AG10803 (cell line): Measurements from ENCODE around the gene NHLH1.

Experiments used
- DNase-seq: peaks from one replicate; pipeline ENCODE4 v3.0.0; 2010; ENCODE audit warnings: low read depth
- H3K4me3 ChIP-seq: 2 replicates; pipeline ENCODE4 v1.5.1; 2011; ENCODE audit warnings: mild to moderate bottlenecking, low read length, control low read depth
- TF ChIP-seq, protein P1 (sequence below): conservative IDR thresholded peaks from 2 replicates; pipeline ENCODE4 v1.5.1; 2011; ENCODE audit warnings: mild to moderate bottlenecking, low read length, control low read depth, inconsistent platforms

NHLH1 gene

DNA sequence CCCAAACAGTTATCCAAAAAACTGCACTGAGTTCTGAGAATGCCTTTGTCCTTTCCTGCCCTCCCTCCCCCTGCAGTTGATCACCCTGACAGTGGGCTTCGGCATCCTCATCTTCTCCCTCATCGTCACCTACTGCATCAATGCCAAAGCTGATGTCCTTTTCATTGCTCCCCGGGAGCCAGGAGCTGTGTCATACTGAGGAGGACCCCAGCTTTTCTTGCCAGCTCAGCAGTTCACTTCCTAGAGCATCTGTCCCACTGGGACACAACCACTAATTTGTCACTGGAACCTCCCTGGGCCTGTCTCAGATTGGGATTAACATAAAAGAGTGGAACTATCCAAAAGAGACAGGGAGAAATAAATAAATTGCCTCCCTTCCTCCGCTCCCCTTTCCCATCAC is 8.8 kb upstream of the NHLH1 start:
- TF ChIP-seq, protein P1, sequence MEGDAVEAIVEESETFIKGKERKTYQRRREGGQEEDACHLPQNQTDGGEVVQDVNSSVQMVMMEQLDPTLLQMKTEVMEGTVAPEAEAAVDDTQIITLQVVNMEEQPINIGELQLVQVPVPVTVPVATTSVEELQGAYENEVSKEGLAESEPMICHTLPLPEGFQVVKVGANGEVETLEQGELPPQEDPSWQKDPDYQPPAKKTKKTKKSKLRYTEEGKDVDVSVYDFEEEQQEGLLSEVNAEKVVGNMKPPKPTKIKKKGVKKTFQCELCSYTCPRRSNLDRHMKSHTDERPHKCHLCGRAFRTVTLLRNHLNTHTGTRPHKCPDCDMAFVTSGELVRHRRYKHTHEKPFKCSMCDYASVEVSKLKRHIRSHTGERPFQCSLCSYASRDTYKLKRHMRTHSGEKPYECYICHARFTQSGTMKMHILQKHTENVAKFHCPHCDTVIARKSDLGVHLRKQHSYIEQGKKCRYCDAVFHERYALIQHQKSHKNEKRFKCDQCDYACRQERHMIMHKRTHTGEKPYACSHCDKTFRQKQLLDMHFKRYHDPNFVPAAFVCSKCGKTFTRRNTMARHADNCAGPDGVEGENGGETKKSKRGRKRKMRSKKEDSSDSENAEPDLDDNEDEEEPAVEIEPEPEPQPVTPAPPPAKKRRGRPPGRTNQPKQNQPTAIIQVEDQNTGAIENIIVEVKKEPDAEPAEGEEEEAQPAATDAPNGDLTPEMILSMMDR: no peak
- H3K4me3 ChIP-seq: no peak overlapping the region
- no peak for DNase-seq

DNA sequence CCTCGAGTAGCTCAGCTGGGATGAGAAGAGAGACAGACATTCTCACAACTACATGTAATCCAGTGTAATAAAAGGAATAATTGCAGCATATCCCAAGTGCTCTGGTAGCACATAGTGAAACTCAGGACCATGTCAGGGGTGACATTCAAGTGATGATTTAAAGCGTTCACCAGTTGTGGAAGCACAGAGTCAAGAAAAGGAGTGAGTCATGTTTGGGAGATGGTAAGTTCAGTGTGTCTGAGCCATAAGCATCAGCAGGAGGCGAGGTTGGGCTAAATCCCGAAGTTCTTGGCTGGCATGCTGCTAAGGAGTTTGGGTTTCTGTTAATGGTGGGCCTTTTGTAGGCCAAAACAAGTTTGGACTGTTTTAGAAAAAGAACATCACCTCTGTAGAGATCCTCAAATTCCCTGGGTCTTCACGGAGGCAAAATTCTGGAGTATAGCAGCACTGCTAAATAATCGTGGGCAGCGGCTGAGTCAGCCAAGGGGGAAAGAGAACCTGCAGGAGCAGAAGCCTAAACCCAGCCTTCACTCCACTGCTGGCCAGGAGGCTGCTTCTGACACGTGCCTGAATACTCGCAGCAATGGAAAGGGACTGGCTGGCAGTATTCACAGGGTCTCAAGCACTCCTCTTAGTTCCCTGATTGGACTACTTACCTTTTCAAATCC is 7.2 kb upstream of the NHLH1 start:
- no peak for DNase-seq
- no peak overlapping the region for H3K4me3 ChIP-seq

DNA sequence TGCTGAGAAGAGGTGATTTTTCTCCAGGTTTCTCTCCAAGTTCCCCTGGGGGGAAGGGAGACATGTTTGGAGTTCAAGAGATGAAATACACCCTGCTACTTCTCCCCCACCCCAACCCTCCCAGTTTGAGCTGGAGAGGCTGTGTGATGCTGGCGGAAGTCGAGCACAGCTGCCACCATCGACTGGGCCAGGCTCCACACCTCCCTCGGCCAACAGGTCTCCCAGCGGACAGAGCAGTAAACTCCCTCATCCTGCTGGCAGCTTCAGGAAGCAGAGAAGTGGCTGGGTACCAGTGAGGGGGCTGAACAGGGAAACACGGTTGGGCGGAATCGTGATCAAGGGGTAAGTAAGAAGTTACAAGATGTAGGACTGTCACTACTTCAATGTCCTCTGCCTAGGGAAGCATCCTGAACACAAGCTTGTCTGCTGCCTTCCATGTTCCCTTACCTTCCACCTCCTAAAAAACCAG is 6.6 kb upstream of the NHLH1 start:
- DNase-seq: no peak
- no peak overlapping the region for H3K4me3 ChIP-seq
- TF ChIP-seq, protein P1: no peak

More for the DNA sequence above, 7.2 kb upstream of the NHLH1 start:
- TF ChIP-seq, protein P1: no peak

DNA sequence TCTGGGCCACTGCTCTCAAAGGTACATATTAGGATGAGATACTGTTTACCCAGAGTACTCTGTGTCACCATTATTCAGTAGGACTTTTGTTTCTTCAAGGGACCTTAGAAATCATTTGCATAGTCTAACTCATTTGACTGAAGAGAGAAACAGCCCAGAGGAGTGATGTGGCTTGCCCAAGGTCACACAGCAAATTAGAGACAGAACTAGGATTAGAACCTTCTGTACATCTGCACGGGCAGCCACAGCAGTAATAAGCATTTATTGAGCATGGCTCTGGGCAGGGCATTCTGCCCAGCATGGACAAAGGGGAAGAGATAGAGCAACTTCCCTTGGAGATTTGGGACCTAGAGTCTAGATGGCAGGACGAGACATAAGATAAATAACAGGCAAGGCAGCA is 5.7 kb upstream of the NHLH1 start:
- H3K4me3 ChIP-seq: no peak overlapping the region
- TF ChIP-seq, protein P1: no peak
- DNase-seq: no peak

DNA sequence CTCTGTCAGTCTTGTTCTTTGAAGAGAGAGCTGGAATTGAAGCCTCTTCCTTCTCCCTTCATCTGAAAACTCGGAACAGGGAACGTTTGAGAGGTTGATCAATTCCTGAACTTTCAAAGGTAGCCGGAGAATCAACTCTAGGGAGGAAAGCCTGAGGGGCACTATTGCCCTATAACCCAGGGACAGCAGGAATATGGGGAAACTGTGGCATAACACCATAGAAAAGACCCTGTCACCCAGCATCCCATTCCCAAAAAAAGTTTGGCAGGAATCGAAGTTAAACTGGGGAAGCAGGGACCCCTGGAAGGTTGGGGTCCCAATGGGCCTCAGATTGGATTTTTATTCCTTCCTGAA is 5.1 kb upstream of the NHLH1 start:
- TF ChIP-seq, protein P1: no peak

DNA sequence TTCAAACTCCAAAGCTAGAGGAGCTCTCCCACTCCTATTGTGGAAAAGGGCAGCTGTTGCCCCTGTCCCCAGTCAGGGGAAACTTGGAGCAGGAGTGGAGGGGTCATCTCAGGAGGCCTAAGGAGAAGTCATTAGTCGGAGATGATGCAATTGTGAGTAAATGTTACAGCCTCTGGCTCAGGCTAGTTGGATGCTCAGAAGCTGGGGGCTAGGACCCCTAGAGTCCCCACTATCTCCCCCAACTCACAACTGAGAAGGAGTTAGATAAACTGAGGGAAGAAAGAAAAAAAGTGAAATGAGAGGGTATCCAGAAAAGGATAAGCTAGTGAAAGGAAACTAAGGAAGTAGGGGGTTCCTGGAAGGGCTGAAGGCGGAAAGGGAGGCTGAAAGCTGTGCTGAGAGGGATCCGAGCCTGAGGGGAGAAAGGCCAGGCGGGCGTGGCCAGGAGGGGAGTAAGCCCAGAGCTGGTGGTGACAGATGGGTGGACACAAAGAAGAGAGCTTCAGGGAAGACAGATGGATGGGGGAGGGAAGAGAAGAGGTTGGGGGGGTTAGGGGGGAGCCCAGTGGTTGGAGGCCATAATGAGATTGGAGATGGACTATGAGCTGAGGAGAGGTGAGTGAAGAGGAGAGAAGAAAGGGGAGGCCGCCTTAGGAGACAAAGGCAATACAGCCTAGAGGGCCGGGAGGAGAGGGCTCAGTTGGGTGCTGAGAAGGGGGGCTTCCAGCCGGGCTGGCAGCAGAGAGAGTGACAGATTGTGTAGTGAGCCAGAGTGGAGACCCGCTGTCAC is 4.5 kb upstream of the NHLH1 start:
- TF ChIP-seq, protein P1: no peak
- no peak overlapping the region for H3K4me3 ChIP-seq
- peak; percentile 18 for DNase-seq

More for the DNA sequence above, 5.1 kb upstream of the NHLH1 start:
- H3K4me3 ChIP-seq: no peak overlapping the region
- DNase-seq: no peak

DNA sequence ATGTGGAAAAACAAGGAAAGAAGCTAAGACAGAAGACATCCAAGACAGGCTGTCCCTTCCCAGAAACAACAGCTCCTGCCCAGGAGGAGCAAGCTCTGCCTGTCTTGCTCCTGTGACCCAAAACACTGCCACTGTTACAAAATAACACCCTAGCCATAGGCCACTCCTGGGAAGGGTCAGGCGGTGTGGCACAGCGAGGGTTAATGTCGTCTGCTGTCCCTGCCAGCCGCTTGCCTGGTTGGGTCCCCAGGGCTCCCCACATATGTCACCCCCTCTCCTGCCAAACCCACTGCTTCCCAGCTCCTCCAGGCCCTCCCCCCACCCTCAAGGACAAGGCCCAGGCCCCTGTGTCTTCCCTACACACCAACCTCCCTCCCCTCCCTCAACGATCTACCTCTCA is 3.9 kb upstream of the NHLH1 start:
- TF ChIP-seq, protein P1: no peak
- DNase-seq: no peak

More for the DNA sequence above, 3.9 kb upstream of the NHLH1 start:
- no peak overlapping the region for H3K4me3 ChIP-seq
